SIG-M5 treated with dmso at 0.1 percent for 504 hours (cell line): ENCODE data around the gene MEIOB.
"Not testable (repeated sequence)": the region's sequence is repeated elsewhere in the genome, so short reads cannot be mapped to it uniquely, and the experiment has no call there.

ENCODE experiments used
- DNase-seq: peaks from one replicate; lab custom pipeline; 2025; ENCODE audit not compliant: unreplicated experiment; lab: John Stamatoyannopoulos, UW

MEIOB gene

DNA sequence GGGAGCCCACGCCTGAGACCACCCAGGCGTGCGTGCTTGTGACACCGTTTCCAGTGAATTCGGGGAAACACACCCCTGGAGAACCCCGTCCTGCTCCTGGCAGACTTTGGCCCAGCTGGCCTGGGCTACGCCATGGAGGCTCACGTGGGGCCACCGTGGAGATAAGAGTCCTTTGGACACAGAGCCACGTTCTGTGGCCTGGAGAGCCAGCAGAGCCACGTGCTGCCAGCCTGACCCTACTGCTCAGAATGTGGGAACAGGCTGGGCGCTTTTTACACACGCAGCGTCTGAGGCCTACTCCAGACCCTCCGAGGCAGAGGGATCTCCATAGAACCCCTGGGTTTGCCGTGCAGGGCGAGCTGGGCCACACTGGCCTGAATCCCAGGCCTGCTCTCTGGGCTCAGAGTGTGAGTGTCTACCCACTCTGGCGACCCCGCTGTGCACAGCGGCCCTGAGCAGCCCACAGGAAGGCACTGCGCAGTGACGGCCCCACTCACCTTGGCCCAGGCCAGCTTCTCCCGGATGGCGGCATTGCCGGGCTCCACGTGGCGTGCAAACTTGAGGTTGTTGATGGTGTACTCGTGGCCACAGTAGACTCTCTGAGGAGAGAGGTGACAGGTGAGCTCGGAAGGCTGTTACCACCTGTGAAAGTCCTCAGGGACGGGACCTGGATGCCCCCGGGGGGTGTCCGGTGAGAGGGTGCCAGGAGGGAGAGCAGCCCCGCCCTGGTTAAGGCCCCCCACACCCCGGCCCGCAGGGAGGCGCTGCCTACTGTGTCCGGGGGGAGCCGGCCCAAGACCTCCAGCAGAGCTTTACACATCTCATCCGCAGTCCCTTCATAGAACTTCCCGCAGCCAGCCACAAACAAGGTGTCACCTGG lies 55.3 kb downstream of the MEIOB start:
- no peak for DNase-seq

DNA sequence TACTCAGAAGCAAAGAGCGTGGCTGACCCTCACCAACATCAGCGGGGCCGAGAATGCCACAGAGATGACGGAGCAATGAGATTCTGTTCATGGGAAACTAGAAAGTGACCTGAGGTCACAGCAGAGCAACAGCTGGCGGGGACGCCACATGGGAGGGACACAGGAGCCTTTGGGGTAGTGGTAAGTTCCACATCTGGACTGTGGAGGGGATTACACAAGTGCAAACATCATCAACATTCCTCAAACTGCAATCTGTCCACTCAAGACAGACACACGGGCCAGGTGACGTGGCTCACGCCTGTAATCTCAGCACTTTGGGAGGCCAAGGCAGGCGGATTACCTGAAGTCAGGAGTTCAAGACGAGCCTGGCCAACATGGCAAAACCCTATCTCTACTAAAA lies 56.5 kb downstream of the MEIOB start:
- DNase-seq = no peak

DNA sequence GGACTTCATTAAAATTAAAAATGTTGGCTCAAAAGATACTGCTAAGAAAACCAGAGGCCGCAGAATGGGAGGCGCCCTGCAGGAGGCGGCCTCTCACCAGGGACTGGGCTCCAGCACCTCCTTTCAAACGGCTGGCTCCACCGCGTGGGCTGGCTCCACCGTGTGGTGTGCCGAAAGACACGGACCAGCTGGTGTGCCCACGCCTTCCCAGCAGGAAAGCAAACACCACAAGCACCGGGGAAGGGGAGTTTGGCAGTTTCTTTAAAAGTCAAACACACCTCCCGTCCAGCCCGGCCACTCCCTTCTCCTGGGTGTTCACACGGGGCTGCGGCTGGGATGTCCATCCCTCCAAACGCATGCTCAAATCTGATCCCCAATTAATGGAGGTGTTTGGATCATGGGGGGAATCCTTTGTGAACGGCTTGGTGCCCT lies 59.2 kb downstream of the MEIOB start:
- DNase-seq = peak; percentile 27

GRCh38 chr16:1810536-1810935 lies 61.4 kb downstream of the MEIOB start:
- no peak for DNase-seq

DNA sequence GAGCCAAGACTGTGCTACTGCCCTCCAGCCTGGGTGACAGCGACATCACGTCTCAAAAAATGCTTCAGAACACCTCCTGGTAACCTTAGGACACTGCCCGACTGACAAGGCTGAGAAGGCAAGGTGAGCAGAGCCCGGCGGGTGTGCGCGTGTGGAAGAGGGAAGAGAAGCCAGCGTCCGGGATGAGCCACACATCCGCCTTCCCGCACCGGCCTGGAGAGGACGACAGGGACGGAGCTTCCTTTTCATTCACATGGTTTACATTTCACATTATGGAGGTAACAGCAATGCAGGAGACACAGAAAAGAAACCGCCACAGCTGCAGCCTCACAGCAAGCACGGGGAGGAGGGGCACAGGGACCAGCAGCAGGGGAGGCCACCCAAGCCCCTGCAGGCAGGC lies 61.9 kb downstream of the MEIOB start:
- DNase-seq = no peak

DNA sequence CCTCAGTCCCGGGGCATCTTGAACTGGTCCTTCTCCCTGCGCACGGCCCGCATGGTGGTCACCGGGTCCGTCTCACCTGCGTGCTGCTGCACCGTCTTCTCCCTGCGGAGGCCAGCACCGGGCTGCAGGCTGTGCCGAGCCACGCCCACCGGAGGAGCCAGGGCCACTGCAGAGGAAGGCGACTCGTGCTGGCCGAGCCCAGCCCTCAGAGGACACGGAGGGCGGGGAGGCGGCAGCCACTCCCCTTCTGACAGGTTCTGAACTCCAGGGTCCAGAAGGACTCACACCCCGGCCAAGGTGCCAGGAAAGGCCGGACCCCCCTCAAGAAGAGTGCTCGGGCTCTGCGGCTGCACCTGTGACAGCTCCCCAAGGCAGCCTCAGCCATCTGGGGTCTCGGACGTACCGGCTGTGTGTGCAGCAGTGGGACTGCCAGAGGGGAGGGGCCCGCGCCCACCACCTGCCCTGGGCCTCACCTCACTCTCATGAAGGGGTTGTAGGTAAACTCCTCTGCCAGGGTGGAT lies 62.6 kb downstream of the MEIOB start:
- no peak for DNase-seq

- no peak for DNase-seq
Measured at GRCh38 chr16:1808691-1809090, 63.3 kb downstream of the MEIOB start.

GRCh38 chr16:1807626-1808025 lies 64.3 kb downstream of the MEIOB start:
- DNase-seq = no peak

DNA sequence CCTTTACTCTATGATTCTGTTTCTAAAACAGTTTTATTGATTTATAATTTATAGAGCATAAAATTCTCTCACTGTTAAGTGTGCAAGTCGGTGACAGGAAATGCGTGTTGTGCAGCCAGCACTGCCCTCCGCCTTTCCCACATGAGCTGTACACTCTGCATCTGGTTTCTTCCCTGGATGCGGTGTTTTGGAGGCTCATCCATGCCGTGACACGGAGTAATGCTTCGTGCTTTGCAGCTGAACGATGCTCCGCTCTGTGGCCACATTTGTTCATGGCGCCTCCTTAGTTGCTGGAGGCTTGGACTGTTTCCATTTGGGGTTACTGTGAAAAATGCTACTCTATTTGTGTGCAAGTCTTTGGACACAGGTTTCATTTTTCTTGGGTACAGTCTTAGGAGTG lies 71.3 kb downstream of the MEIOB start:
- no peak for DNase-seq

GRCh38 chr16:1799263-1799662 lies 72.7 kb downstream of the MEIOB start:
- not testable (repeated sequence) for DNase-seq

GRCh38 chr16:1794908-1795666 lies 76.9 kb downstream of the MEIOB start:
- DNase-seq = no peak

DNA sequence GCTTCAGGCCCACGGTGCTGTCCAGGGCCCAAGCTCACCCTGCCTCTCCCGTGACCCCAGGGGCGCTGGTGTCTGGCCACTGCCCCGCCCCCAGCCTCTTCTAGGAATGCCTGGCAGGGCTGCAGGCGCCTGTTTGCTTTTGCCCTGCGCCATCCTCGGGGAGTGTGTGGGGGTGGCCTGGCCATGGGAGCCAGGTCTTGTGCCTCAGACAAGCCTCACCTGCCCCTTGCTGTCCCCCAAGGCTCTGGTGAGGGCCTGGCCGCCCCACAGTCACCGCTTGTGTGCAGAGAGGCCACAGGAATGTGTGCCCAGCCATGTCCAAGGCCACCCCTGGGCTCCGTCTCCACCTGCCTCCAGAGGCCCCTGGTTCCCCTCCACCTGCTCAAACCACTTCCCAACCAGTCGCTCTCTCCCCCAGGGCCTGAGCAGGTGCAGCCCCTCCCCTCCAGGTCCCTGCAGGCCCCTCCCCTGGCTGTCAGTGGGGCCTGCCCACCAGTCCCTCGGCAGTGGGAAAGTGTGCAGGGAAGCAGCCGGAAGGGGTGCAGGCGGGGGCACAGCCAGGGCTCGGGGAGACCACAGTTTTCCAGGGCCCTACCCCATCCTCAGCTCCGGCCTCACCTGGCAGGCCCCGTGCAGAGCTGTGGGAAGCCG lies 77.6 kb downstream of the MEIOB start:
- no peak for DNase-seq

GRCh38 chr16:1793578-1794220 lies 78.3 kb downstream of the MEIOB start, which contains the start of gene IGFALS:
Gene IGFALS (minus strand): TSS chr16:1793705. CDS start chr16:1793652, 53 bp downstream.
- no peak for DNase-seq

DNA sequence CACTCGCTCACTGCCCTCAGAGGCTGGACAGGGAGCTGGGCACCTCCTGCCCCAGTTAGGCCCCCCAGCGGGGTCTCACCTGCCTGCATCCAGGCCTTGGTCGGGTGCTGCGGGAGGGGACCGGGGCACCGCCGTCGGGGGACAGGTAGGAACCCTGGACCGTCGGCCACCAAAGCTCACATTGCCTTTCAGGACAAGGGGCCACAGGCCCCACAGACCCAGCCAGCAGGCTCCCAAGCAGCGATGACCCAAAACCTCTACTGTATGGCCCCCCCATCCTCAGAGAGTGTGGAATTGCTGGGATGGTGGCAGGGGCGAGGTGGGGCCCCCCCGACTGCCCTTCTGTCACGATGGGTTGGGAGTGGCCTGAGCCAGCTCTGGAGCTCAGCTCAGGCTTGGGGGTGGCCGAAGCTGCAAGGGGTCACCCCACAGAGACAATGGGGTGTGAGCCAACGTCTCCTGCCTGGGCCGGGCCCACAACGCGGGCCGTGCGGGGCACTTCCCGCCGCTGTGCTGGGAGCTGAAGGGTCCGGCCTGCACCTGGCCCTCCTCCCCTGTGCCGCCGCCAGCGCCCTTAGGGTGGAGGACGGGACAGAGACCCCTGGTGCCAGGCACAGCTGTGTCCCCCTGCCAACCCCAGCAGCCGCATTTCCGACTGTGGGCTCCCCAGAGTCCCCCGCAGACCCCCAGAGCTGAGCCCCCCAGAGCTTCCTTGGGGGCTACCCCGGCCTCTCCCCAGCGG lies 79.0 kb downstream of the MEIOB start:
- no peak for DNase-seq

GRCh38 chr16:1791943-1792812 lies 79.8 kb downstream of the MEIOB start:
- DNase-seq = no peak

DNA sequence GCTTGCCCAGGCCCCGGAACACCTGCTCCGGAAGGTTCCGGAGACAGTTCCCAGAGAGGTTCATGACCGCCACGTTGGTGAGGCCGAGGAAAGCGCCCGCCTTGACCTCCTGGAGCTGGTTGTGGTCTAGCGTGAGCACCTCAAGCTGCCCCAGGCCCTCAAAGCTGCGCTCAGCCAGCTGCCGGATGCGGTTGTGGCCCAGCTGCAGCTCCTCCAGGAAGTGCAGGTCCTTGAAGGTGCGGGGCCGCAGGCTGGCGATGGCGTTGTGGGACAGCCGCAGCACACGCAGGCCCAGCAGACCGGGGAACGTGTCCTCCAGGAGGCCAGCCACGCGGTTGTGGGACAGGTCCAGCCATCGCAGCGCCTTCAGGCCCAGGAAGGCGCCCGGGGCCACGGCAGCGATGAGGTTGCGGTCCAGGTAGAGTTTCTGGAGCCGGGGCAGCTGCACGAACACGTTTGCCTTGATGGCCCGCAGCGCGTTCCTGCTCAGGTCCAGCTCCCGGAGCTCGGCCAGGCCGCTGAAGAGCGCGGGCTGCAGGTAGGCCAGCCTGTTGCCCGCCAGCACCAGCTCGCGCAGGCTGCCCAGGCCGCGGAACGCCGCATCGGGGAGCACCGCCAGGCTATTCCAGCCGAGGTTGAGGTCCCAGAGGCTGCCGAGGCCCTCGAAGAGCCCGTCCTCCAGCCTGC lies 80.6 kb downstream of the MEIOB start:
- no peak for DNase-seq

DNA sequence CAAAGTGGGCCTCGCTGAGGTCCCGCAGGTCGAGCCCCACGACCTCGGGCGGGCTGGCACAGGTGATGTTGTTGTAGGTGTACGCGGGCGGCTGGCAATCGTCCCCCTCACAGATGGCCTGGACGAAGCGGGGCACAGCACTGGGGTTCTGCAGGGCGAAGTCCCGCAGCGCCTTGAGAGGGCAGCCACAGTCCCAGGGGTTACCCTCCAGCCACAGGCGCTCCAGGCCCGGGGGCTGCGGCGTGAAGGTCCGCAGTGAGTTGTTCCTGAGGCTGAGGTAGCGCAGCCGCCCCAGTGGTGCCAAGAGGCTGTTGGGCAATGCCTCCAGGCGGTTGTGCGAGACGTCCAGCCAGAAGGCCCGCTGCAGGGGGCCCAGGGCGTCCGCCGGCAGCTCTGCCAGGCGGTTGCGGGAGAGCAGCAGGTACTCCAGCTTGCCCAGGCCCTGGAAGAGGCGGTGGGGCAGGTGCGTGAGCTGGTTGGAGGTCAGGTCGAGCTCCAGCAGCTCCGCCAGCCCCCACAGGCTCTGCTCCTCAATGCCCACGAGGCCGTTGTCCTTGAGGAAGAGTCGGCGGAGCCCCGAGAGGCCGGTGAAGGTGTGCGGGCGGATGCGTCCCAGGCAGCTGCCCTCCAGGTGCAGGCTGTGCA lies 81.2 kb downstream of the MEIOB start:
- DNase-seq = no peak

DNA sequence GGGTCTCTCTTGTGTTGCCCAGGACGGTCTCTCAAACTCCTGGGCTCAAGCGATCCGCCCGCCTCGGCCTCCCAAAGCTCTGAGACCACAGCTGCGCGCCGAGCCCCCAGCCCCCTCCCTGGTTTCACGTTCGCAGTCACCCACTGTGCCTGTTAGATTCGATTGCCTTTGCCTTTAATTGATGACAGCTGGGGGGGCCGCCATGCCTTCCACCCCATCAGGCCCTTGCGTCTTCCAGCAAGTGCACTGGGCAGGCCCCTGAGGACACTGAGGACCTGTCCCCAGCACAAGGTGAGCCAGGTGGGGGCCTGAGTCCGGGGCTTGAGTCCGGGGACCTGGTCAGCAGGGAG lies 81.7 kb downstream of the MEIOB start:
- DNase-seq = no peak
